Endothelial cell of umbilical vein (primary cell): ENCODE data around the gene MYRIP. TPM values are rescaled to one million over a fixed set of nuclear protein-coding genes. Genes with fewer than 3 reads are reported as not detected.

Source experiments
- BruUV-seq: library from RNA; stranded (reverse); fragments of 400-500 nt; replicated peaks from 2 replicates; lab custom pipeline; 2021; lab: Mats Ljungman, UMichigan
- CTCF ChIA-PET: fragments of 300-600, 350-600 bp; sonication (Branson Sonifier 250); formaldehyde crosslinking; loops from one replicate; lab custom pipeline; 2021; ENCODE audit warnings: antibody characterized with exemption, inconsistent platforms; lab: Charles Lee
- POLR2A ChIA-PET: fragments of 300-600, 350-600 bp; sonication (Branson Sonifier 250); formaldehyde crosslinking; loops from one replicate; lab custom pipeline; 2021; ENCODE audit warnings: antibody characterized with exemption, inconsistent platforms; lab: Charles Lee
- DNase-seq: peaks from one replicate; pipeline ENCODE4 v3.0.0-alpha.2; 2011; ENCODE audit warnings: low read depth, low spot score
- FAIRE-seq: peaks from 2 replicates; lab custom pipeline; 2011; peaks lifted over from hg19 to GRCh38; lab: Jason Lieb, UNC
- H2AFZ ChIP-seq: 2 replicates; pipeline ENCODE4 v1.6.0; 2012; ENCODE audit warnings: low read depth, low read length, control low read depth, inconsistent platforms
- H3K27ac ChIP-seq: 2 replicates; pipeline ENCODE4 v1.5.1; 2011; ENCODE audit warnings: low read depth, mild to moderate bottlenecking, control low read depth, low read length, moderate library complexity; ENCODE audit not compliant: insufficient read depth
- H3K27me3 ChIP-seq, 2 experiments: 2 replicates each; pipeline versions ENCODE4 v1.6.0 to v1.6.1; 2011; ENCODE audit warnings: low read length in 2 of 2, mixed read lengths in 1 of 2; ENCODE audit not compliant: control insufficient read depth in 2 of 2, insufficient read depth in 2 of 2
- H3K36me3 ChIP-seq, 2 experiments: 2 replicates in 1 of 2; 3 replicates in 1 of 2; pipeline ENCODE4 v1.5.1; 2011; ENCODE audit warnings: low read length in 2 of 2, mild to moderate bottlenecking in 1 of 2, moderate library complexity in 1 of 2; ENCODE audit not compliant: control insufficient read depth in 2 of 2, insufficient read depth in 2 of 2; ENCODE audit errors: extremely low read depth in 1 of 2
- H3K4me1 ChIP-seq: 3 replicates; pipeline ENCODE4 v1.5.1; 2011; ENCODE audit warnings: mild to moderate bottlenecking, low read length; ENCODE audit not compliant: control insufficient read depth, insufficient read depth; ENCODE audit errors: extremely low read depth
- H3K4me2 ChIP-seq: 2 replicates; pipeline ENCODE4 v1.6.1; 2011; ENCODE audit warnings: low read length, control low read depth, mixed read lengths; ENCODE audit not compliant: insufficient read depth
- H3K4me3 ChIP-seq, 3 experiments: fragments of 200-600 bp in 1 of 3; sonication (generic), shearing (Covaris generic) in 1 of 3; replicated peaks in 1 of 3; 2 replicates each; pipeline ENCODE4 v1.5.1; 2011 to 2016; ENCODE audit warnings: control low read depth in 3 of 3, low read length in 3 of 3, mild to moderate bottlenecking in 2 of 3, inconsistent platforms in 1 of 3, low read depth in 1 of 3, moderate library complexity in 1 of 3; ENCODE audit not compliant: insufficient read depth in 1 of 3
- H3K79me2 ChIP-seq: 2 replicates; pipeline ENCODE4 v1.6.0; 2012; ENCODE audit warnings: low read length, inconsistent platforms; ENCODE audit not compliant: control insufficient read depth, insufficient read depth
- H3K9ac ChIP-seq: replicated peaks from 2 replicates; pipeline ENCODE3; 2011; ENCODE audit warnings: low read length, control low read depth; ENCODE audit not compliant: insufficient read depth; ENCODE audit errors: extremely low read depth
- H3K9me1 ChIP-seq: replicated peaks from 3 replicates; pipeline ENCODE4 v1.6.0; 2011; ENCODE audit warnings: mild to moderate bottlenecking, low read length; ENCODE audit not compliant: control insufficient read depth, insufficient read depth; ENCODE audit errors: extremely low read depth
- H3K9me3 ChIP-seq: replicated peaks from 2 replicates; pipeline ENCODE4 v1.5.1; 2012; ENCODE audit warnings: low read length, inconsistent platforms; ENCODE audit not compliant: control insufficient read depth, insufficient read depth
- H4K20me1 ChIP-seq: replicated peaks from 2 replicates; pipeline ENCODE3; 2011; ENCODE audit warnings: mild to moderate bottlenecking, low read length; ENCODE audit not compliant: control insufficient read depth, insufficient read depth; ENCODE audit errors: extremely low read depth
- CTCF ChIP-seq, 2 donors: IDR thresholded peaks; 1 replicate in 1 of 2; 2 replicates in 1 of 2; pipeline ENCODE4 v1.5.1; 2011; ENCODE audit warnings: low read length in 2 of 2, mild to moderate bottlenecking in 2 of 2, moderate library complexity in 2 of 2, control low read depth in 1 of 2, inconsistent platforms in 1 of 2, low read depth in 1 of 2; ENCODE audit not compliant: insufficient read depth in 1 of 2; ENCODE audit errors: extremely low read depth in 1 of 2
- EZH2 ChIP-seq: IDR thresholded peaks from 2 replicates; pipeline ENCODE4 v1.6.1; 2012; ENCODE audit warnings: borderline replicate concordance, low read depth, mild to moderate bottlenecking, moderate library complexity, low read length, inconsistent platforms; ENCODE audit not compliant: severe bottlenecking
- FOS ChIP-seq: IDR thresholded peaks from 2 replicates; pipeline ENCODE4 v1.6.1; 2011; ENCODE audit warnings: mild to moderate bottlenecking, low read length, moderate library complexity, borderline replicate concordance; ENCODE audit not compliant: insufficient read depth
- GATA2 ChIP-seq: IDR thresholded peaks from 2 replicates; pipeline ENCODE4 v1.7.0; 2011; ENCODE audit warnings: low read depth, mild to moderate bottlenecking, moderate library complexity, mixed read lengths, low read length; ENCODE audit not compliant: insufficient read length, insufficient read depth
- JUN ChIP-seq: IDR thresholded peaks from 2 replicates; pipeline ENCODE4 v1.6.1; 2011; ENCODE audit warnings: borderline replicate concordance, low read depth; ENCODE audit not compliant: insufficient read length, insufficient read depth
- MYC ChIP-seq: IDR thresholded peaks from one replicate; pipeline ENCODE4 v1.6.1; 2011; ENCODE audit warnings: mild to moderate bottlenecking, low read depth, low read length
- POLR2A ChIP-seq: IDR thresholded peaks from 2 replicates; pipeline ENCODE4 v1.6.1; 2012; ENCODE audit warnings: low read depth, mild to moderate bottlenecking, control low read depth, low read length
- POLR2AphosphoS5 ChIP-seq: IDR thresholded peaks from 2 replicates; pipeline ENCODE4 v1.6.1; 2012; ENCODE audit warnings: low read depth, mild to moderate bottlenecking, control low read depth, low read length, moderate library complexity; ENCODE audit not compliant: insufficient read depth
- dilution Hi-C: fragments of 300-500 bp; cut with MboI; formaldehyde crosslinking; loops from one replicate; pipeline ENCODE4 v1.15.0; 2019; ENCODE audit warnings: low sequenced_read_pairs; ENCODE audit not compliant: extremely low pct_ligation_motif_present
- intact Hi-C: fragments of 100-400 bp; cut with micrococcal nuclease; formaldehyde crosslinking; loops from one replicate; pipeline ENCODE4 v1.10.0; 2022
- polyA plus RNA-seq, 4 experiments: library from polyadenylated mRNA; depleted of rRNA in 3 of 4; stranded (reverse) in 3 of 4; unstranded in 1 of 4; fragments of >200 nt; gene quantifications; 2 replicates each; pipeline versions ENCODE4 v1.2.1 to v1.2.3, GENCODE V29; 2011 to 2012; ENCODE audit warnings: missing spikeins in 1 of 4
- total RNA-seq: library from RNA; stranded (reverse); gene quantifications from 2 replicates; pipeline ENCODE4 v1.2.3, GENCODE V29; 2021
- TF ChIP-seq, protein P1 (sequence below): IDR thresholded peaks from 2 replicates; pipeline ENCODE4 v1.6.1; 2011; ENCODE audit not compliant: insufficient read depth, insufficient read length

Gene MYRIP
- total and polyA plus RNA-seq, 2 donors (not counting 3 experiments of a cell fraction or from before 2014, with no cell fraction given), result 6.7 to 11.9 TPM

- H2AFZ ChIP-seq, result peak overlapping the region; percentile 85
- H3K27me3 ChIP-seq, result no peaks in the 10 kb centered on the region
- H3K9me3 ChIP-seq, result no peaks in the 10 kb centered on the region
- TF ChIP-seq GATA2, result no peak
- TF ChIP-seq, protein P1, sequence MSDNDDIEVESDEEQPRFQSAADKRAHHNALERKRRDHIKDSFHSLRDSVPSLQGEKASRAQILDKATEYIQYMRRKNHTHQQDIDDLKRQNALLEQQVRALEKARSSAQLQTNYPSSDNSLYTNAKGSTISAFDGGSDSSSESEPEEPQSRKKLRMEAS, result no peak
- no peak for TF ChIP-seq MYC
- no peak for TF ChIP-seq EZH2
- no peak for TF ChIP-seq POLR2AphosphoS5
- no peak for TF ChIP-seq JUN
- no peak for TF ChIP-seq CTCF (IDR thresholded peaks at IDR 0.05; ENCODE audit: extremely low read depth in 1 of 2, insufficient read depth in 1 of 2, low read depth in 1 of 2, low read length in 2 of 2)
- no peak for TF ChIP-seq POLR2A
- TF ChIP-seq FOS, result no peak
- DNase-seq (peak; percentile 67), FAIRE-seq (peak; percentile 15)
- H3K9ac ChIP-seq, result no peak overlapping the region
- no TSS peak for BruUV-seq
- ChIA-PET CTCF (interaction anchor here (0.7 to 7.6 kb wide), 17 partner anchors 27 to 489 kb away, joined by 3 to 119 read pairs (median 4); no protein-coding TSS in a partner anchor), POLR2A (no interaction called here)
- H3K4me2 ChIP-seq, result peak overlapping the region; percentile 93
- H3K4me1 ChIP-seq, result peaks cover 33% of the 10 kb centered on the region
- dilution Hi-C loops, result no loop called here
- intact Hi-C loops, result loop anchor here (2.0 to 5.0 kb wide), 2 partner anchors 279 to 301 kb away; no protein-coding TSS in a partner anchor
- no peak overlapping the region for H3K27ac ChIP-seq
- peak overlapping the region; percentile 1 to 79 (median 6) for H3K4me3 ChIP-seq
- no peaks in the 10 kb centered on the region for H3K9me1 ChIP-seq
- H3K79me2 ChIP-seq, result peaks cover 11% of the 10 kb centered on the region
- H4K20me1 ChIP-seq, result no peaks in the 10 kb centered on the region
- no peaks in the 10 kb centered on the region for H3K36me3 ChIP-seq
Measured at GRCh38 chr3:39811561-39811960, 2.2 kb downstream of the MYRIP start.
